NCI-H1436 treated with DMSO at 0.1 percent for 48 hours (cell line): ENCODE results near the gene ZNF276.
A peak's percentile ranks its signal among the peaks of the same experiment; 100 is the strongest.
"Not testable (repeated sequence)": the region's sequence is repeated elsewhere in the genome, so short reads cannot be mapped to it uniquely, and the experiment has no call there.

Source experiments
- DNase-seq: peaks from one replicate; lab custom pipeline; 2025; lab: John Stamatoyannopoulos, UW

ZNF276 gene

GRCh38 chr16:89720813-89721545 is at the start of gene ZNF276, which contains the start of gene VPS9D1:
ZNF276 (plus strand) TSS chr16:89721537; CDS start chr16:89721641, 104 bp downstream.
VPS9D1 (minus strand) TSS chr16:89720898; CDS start chr16:89720861, 37 bp downstream.
- DNase-seq: no peak

- not testable (repeated sequence) for DNase-seq
Measured at GRCh38 chr16:89671565-89671964, 49.8 kb upstream of the ZNF276 start.

- no peak for DNase-seq
Measured at GRCh38 chr16:89672177-89672941, 49.0 kb upstream of the ZNF276 start.

GRCh38 chr16:89678258-89678657 is 43.1 kb upstream of the ZNF276 start:
- no peak for DNase-seq

- no peak for DNase-seq
Measured at GRCh38 chr16:89685916-89686315, 35.4 kb upstream of the ZNF276 start.

- peak; percentile 51 for DNase-seq
Measured at GRCh38 chr16:89686520-89687091, 34.7 kb upstream of the ZNF276 start, which contains the start of gene CDK10. CDK10 (plus strand) TSS chr16:89686689; CDS start chr16:89686711, 22 bp downstream.

GRCh38 chr16:89687092-89687940 is 34.0 kb upstream of the ZNF276 start:
- no peak for DNase-seq

GRCh38 chr16:89688395-89688794 is 32.9 kb upstream of the ZNF276 start:
- no peak for DNase-seq

- no peak for DNase-seq
Measured at GRCh38 chr16:89689142-89689541, 32.2 kb upstream of the ZNF276 start.

GRCh38 chr16:89689621-89690020 is 31.7 kb upstream of the ZNF276 start:
- DNase-seq: not testable (repeated sequence)

- DNase-seq: no peak
Measured at GRCh38 chr16:89690392-89690901, 30.9 kb upstream of the ZNF276 start.

- no peak for DNase-seq
Measured at GRCh38 chr16:89691231-89691985, 29.9 kb upstream of the ZNF276 start.

- DNase-seq: no peak
Measured at GRCh38 chr16:89691986-89692569, 29.3 kb upstream of the ZNF276 start.

GRCh38 chr16:89693289-89693731 is 28.0 kb upstream of the ZNF276 start:
- no peak for DNase-seq

- no peak for DNase-seq
Measured at GRCh38 chr16:89693931-89694783, 27.2 kb upstream of the ZNF276 start.

GRCh38 chr16:89694784-89695085 is 26.6 kb upstream of the ZNF276 start:
- DNase-seq: not testable (repeated sequence)

GRCh38 chr16:89695086-89695874 is 26.1 kb upstream of the ZNF276 start:
- DNase-seq: no peak

- DNase-seq: no peak
Measured at GRCh38 chr16:89695875-89696669, 25.3 kb upstream of the ZNF276 start.
